GM19372 (cell line): ENCODE data around the gene ATP5MG.

ENCODE experiments used
- ATAC-seq: cut with Tn5 transposase; IDR thresholded peaks from one replicate; pipeline ENCODE4 v1.9.1; 2021; ENCODE audit warnings: mild to moderate bottlenecking, low read depth, moderate library complexity; ENCODE audit not compliant: unreplicated experiment

Gene ATP5MG

DNA sequence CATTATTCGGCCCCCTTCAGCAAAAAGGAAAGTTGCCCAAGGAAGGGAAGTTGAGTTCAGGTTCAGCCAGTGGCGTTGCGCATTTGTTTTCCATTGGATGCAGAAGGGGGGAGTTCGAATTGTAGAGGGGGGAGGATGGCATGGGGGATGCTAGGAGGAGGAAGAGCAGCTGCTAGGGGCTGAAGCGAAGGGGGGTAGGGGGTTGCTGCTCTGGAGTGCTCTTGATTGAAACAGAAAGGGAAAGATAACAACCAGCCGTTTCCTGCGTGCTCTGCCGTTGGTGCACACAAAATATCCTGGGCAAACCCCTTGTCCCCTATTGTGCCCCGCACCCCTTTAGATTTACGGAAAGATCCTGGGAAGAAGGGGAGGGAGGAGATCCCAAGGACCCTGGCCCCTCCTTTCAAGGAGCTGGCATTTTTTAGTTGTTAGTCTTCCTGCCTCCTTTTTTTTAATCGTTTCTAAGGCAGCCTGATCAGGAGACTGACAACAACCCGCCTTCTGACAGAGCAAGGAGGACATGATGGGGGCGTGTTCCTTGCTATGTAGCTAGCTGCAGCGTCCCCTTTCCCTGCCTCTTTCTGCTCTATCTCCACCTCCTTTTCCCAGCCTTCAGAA is 37.0 kb downstream of the ATP5MG start:
- ATAC-seq, result no peak

DNA sequence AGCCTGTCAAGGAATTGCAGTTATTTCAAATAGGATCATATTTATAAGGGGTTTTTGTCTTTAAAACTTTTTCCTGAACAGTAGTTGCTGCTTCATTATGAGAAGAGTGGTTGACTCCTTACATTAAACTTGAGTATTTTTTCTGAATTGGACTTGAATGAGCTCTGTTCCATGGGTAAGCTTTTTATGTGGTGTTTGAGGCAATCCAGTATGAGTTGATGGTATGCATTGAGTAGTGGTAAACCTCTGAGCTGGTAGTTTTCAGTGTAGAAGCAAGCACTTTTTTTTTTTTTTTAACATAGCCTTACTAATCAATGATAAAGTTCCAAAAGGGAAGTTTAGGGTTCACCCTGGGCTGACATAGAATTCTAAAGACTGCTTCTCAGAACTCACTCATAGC is 38.2 kb downstream of the ATP5MG start:
- no peak for ATAC-seq

DNA sequence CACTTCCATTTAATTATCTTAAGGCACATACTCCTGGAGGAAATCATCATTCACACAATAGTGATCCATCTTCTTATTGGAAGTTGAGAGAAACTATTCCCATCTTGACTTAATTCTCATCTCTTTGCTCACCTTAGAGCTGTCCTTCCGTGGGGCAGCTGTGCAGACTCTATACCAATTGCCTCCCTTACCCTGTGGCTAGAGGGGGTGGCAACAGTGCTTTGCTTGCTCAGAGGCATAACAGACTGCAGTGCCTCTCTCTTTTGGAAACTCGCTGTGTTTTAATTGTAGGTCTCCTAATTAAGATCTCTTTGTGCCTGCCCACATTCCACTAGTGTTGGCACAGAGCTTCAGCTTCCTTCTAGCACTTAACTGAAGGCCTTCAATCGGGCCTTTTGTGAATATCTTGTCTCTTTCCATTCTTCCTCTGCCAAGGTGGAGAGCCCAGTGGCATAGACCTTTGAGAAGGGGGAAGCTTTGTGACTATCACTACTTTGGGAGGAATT is 40.4 kb downstream of the ATP5MG start:
- ATAC-seq, result no peak

DNA sequence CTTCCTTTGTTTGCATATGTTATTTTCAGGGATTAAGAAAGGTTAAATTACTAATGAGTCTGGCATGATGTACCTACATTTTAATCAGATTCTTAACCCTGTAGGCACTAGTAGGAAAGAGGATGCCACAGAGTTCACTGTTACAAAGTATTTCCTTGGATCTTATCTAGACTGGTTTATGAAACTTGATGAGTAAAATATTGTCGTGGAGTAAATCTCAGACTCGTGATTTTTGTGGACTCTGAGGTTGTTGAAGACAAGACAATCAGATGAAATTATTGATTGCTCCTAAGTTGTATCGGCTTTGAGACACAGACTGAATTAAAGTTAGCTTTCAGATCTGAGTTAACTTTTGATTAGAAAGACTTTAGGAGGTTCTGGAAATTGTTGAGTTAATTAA is 40.9 kb downstream of the ATP5MG start:
- ATAC-seq, result no peak

DNA sequence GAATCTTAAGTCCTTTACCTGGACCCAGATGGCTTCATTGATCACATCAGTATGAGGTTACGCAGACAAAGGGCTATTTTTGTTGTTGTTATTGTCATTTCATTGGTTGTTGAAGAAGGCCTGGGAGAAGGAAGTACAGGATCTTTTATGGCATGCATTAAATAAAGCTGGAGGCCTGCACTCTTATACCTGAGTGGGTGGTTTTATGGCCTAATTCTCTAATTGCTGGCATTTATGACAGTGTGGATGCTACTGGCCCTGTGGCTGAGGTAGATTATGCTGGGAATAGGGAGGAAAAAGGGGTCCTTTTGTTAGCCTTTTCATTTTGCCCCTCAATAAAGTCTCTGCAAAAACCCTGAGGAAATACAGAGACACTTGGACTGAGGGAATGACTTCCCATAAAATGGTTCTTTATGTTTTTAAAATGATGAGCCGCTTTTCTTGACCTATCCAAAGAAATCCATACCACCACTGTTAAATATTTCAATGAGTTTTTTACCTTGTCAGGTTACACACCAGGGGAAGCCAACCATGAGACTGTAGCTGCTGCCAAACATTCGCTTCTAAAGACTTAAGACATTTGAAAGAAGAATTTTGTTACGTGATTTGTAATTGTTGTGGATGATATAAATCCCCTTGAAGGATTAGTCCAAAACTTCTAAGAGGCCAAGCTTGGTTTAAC is 41.6 kb downstream of the ATP5MG start:
- no peak for ATAC-seq

DNA sequence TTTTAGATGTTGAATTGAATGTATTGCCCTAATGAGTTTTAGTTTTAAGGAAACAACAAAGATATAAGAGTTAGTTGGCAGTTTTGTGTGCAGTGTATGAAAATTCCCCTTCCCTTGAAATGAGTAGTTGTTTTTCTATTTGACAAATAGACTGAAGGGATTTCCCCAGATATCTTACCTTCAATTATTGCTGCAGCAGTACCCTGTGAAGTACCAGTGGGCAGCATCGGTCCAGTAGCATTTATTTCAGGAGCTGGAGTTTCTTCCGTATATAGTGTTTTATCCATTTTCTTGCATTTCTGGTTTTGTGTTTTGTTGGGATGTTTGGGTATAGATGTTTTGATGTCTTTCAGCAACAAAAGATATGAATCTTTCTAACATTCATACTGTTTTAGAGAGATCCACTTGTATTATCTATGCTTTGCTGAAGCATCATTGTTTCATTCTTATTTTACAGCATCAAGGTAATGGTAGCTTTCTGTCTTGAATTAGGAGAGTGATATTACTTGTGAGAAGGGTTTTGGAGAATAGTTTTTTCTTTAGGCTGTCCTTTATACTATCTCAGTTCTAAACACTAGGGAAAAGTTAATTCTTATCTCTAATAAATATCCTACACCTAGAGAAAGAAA is 42.3 kb downstream of the ATP5MG start:
- ATAC-seq, result no peak

DNA sequence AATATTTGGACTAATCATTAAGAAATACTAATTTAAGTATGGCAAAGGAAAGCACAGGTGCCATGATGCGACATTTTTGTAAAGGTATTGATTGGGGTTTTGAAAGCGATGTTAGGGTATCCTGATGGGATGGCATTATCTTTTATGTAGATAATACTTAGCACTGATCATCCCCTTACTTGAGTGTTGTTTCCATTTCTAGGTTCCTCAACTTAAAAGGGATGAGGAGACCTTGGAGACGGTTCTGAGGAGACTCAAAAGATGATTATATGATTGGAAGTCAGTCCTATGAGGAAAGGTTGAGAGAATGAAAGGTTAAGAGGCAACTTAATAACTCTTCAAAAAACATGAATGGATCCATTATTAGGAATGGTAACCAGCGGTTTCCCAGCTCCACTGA is 46.0 kb downstream of the ATP5MG start:
- ATAC-seq, result no peak

DNA sequence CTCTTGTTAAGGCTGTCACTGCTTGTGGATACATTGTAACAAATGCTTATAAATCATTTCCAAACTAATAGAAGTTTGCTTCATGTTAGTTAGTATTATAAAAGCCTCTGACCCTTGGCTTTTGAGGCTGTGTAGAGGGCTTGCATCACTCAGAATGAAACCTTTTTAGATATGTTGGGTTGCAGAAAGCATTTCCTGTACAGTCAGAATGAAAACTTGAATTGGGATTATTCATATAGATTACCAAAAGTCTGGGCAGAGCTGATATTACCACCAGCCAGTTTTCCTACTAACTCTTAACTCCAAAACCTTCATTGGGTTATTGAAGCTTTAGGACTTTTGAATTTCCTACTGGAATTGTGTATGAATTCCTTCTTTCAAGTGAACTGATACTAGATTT is 46.9 kb downstream of the ATP5MG start:
- ATAC-seq, result no peak

DNA sequence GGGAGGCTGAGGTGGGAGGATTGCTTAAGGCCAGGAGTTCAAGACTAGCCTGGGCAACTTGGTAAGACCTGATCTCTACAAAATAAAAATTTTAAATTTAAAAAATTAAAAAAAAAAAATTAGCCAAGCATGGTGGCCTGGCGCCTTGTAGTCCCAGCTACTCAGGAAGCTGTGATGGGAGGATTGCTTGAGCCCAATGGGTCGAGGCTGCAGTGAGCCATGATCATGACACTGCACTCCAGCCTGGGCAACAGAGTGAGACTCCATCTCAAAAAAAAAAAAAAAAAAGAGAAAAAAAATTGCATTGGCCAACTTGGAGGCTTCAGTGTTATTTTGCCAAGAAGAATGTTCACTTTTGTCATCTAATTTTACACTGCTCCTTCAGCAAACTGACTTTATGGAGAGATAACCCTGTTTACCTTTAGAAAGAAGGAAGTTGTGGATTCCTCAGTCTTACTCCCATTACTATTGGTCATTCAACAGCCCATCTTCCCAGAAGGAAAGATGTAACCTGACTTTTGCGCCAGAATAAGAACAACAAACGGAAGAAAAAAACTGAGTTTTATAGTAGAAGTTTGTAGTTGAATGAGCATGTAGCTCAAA is 48.0 kb downstream of the ATP5MG start:
- no peak for ATAC-seq

DNA sequence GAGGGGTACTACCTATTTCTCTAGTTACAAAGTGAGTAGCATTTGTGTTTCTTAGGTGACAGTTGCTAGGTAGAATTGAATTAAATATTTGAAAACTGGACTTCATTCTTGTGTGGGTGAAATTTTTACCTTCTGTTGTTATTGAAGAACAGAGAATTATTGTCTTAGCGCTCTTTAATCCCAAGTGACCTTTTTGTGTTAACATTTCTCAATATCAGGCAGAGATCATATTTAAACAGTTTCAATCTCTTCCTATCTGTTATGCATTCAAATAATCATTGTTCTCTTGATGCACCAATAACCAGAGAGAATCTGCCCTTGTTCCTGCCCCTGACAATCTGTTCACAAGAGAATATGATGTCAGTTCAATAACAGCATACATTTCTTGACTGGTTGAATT is 49.0 kb downstream of the ATP5MG start:
- ATAC-seq, result no peak
